Measurements from ENCODE around the gene FAM135A.

GRCh38 chr6:70592391-70593117 lies 179.2 kb downstream of the FAM135A start:
- TF ChIP-seq CTCF (IDR thresholded peaks at IDR 0.05; ENCODE audit: low read depth, low read length) (no peak), POLR2A (IDR thresholded peaks at IDR 0.05; ENCODE audit: extremely low read depth, insufficient read length) (no peak), MAX (IDR thresholded peaks at IDR 0.05; ENCODE audit: low read depth, low read length) (no peak), MYC (IDR thresholded peaks at IDR 0.05; ENCODE audit: low read depth, low read length) (no peak)

All from NB4 (cell line).